Endodermal cell (in vitro differentiated cells): ENCODE results near the gene CHN1. TPM values are rescaled to one million over a fixed set of nuclear protein-coding genes. Genes with fewer than 3 reads are reported as not detected.

Experiments
- DNase-seq: peaks from one replicate; pipeline ENCODE4 v3.0.0-alpha.2; 2017
- H3K27ac ChIP-seq: 2 replicates; pipeline ENCODE4 v1.5.1; 2013; ENCODE audit warnings: mild to moderate bottlenecking, low read depth, low read length, moderate library complexity
- H3K27me3 ChIP-seq: 2 replicates; pipeline ENCODE4 v1.6.1; 2013; ENCODE audit warnings: mild to moderate bottlenecking, low read length, moderate library complexity; ENCODE audit not compliant: insufficient read depth, control insufficient read depth, poor library complexity, severe bottlenecking
- H3K36me3 ChIP-seq: 2 replicates; pipeline ENCODE4 v1.7.0; 2013; ENCODE audit warnings: mild to moderate bottlenecking, low read length, moderate library complexity; ENCODE audit not compliant: control insufficient read depth, insufficient read depth
- H3K4me1 ChIP-seq: one replicate; pipeline ENCODE4 v1.7.0; 2013; ENCODE audit warnings: low read length; ENCODE audit not compliant: control insufficient read depth, insufficient read depth
- H3K4me3 ChIP-seq: 2 replicates; pipeline ENCODE4 v1.5.1; 2013; ENCODE audit warnings: mild to moderate bottlenecking, low read length, moderate library complexity
- H3K9ac ChIP-seq: 2 replicates; pipeline ENCODE4 v1.6.1; 2013; ENCODE audit warnings: mild to moderate bottlenecking, low read length, moderate library complexity; ENCODE audit not compliant: poor library complexity, severe bottlenecking; ENCODE audit errors: extremely low read depth
- H3K9me3 ChIP-seq: 2 replicates; pipeline ENCODE4 v1.6.1; 2013; ENCODE audit warnings: mild to moderate bottlenecking, low read length, moderate library complexity; ENCODE audit not compliant: control insufficient read depth
- H3K27ac Mint-ChIP-seq: 2 replicates; pipeline ENCODE4 v1.8.0; 2020; ENCODE audit warnings: mixed read lengths
- H3K27me3 Mint-ChIP-seq: 2 replicates; pipeline ENCODE4 v1.8.0; 2021; ENCODE audit warnings: mild to moderate bottlenecking, mixed read lengths; ENCODE audit not compliant: insufficient read depth
- H3K36me3 Mint-ChIP-seq: 2 replicates; pipeline ENCODE4 v1.8.0; 2020; ENCODE audit warnings: low read depth, mixed read lengths
- H3K4me1 Mint-ChIP-seq: 2 replicates; pipeline ENCODE4 v1.8.0; 2020; ENCODE audit warnings: mixed read lengths
- H3K4me3 Mint-ChIP-seq: 2 replicates; pipeline ENCODE4 v1.8.0; 2020; ENCODE audit warnings: mild to moderate bottlenecking, moderate library complexity, mixed read lengths
- H3K9me3 Mint-ChIP-seq: 2 replicates; pipeline ENCODE4 v1.8.0; 2020; ENCODE audit warnings: mild to moderate bottlenecking, mixed read lengths
- WGBS, 2 experiments: methylation state at CpG; one replicate each; pipeline versions ENCODE4 v1.1.5 to v1.1.7; 2013; ENCODE audit warnings: missing lambda C conversion rate in 2 of 2, mixed read lengths in 1 of 2; ENCODE audit not compliant: insufficient coverage in 1 of 2, insufficient read length in 1 of 2; 5-methylcytosine and 5-hydroxymethylcytosine counted together
- total RNA-seq, 2 donors: library from RNA; stranded (reverse); fragmentation: NEBNext Ultra II Directional in 1 of 2; extraction: Animal tissue kit (Norgen Biotek cat#: 25700) in 1 of 2; gene quantifications; 2 replicates in 1 of 2; 3 replicates in 1 of 2; pipeline ENCODE4 v1.2.1, GENCODE V29; 2021
- TF ChIP-seq, protein P1 (sequence below): fragments of 200-600 bp; sonication (generic); conservative IDR thresholded peaks from 2 replicates; pipeline ENCODE4 v1.5.0; 2021; ENCODE audit warnings: antibody characterized with exemption, mild to moderate bottlenecking

CHN1 gene
- total RNA-seq, 2 donors from 2014 or later = 24.3 to 28.8 TPM

GRCh38 chr2:175026385-175026784, 21.2 kb upstream of the CHN1 start:
- H3K36me3 ChIP-seq = no peaks in the 10 kb centered on the region
- H3K27ac Mint-ChIP-seq = no peak overlapping the region
- no peak overlapping the region for H3K4me3 Mint-ChIP-seq
- no peaks in the 10 kb centered on the region for H3K27me3 ChIP-seq
- no peak overlapping the region for H3K9ac ChIP-seq
- H3K36me3 Mint-ChIP-seq = no peaks in the 10 kb centered on the region
- H3K4me1 Mint-ChIP-seq = peaks cover 9% of the 10 kb centered on the region
- no peak overlapping the region for H3K27ac ChIP-seq
- H3K9me3 ChIP-seq = peaks cover 5% of the 10 kb centered on the region
- WGBS, 2 experiments = 86 to 100% methylated on average over 1 of the region's 2 CpGs
- no peaks in the 10 kb centered on the region for H3K27me3 Mint-ChIP-seq
- TF ChIP-seq, protein P1, sequence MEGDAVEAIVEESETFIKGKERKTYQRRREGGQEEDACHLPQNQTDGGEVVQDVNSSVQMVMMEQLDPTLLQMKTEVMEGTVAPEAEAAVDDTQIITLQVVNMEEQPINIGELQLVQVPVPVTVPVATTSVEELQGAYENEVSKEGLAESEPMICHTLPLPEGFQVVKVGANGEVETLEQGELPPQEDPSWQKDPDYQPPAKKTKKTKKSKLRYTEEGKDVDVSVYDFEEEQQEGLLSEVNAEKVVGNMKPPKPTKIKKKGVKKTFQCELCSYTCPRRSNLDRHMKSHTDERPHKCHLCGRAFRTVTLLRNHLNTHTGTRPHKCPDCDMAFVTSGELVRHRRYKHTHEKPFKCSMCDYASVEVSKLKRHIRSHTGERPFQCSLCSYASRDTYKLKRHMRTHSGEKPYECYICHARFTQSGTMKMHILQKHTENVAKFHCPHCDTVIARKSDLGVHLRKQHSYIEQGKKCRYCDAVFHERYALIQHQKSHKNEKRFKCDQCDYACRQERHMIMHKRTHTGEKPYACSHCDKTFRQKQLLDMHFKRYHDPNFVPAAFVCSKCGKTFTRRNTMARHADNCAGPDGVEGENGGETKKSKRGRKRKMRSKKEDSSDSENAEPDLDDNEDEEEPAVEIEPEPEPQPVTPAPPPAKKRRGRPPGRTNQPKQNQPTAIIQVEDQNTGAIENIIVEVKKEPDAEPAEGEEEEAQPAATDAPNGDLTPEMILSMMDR = no peak
- DNase-seq = no peak
- H3K9me3 Mint-ChIP-seq = peaks cover 5% of the 10 kb centered on the region
- H3K4me3 ChIP-seq = no peak overlapping the region
- H3K4me1 ChIP-seq = no peaks in the 10 kb centered on the region

- no peak overlapping the region for H3K4me3 Mint-ChIP-seq
- TF ChIP-seq, protein P1 = no peak
- no peak overlapping the region for H3K9ac ChIP-seq
- no peaks in the 10 kb centered on the region for H3K27me3 Mint-ChIP-seq
- no peak overlapping the region for H3K27ac Mint-ChIP-seq
- peaks cover 9% of the 10 kb centered on the region for H3K4me1 Mint-ChIP-seq
- no peak for DNase-seq
- no peak overlapping the region for H3K4me3 ChIP-seq
- H3K9me3 Mint-ChIP-seq = peaks cover 5% of the 10 kb centered on the region
- H3K4me1 ChIP-seq = no peaks in the 10 kb centered on the region
- H3K27me3 ChIP-seq = no peaks in the 10 kb centered on the region
- 90% methylated on average over 1 of the region's 1 CpG for WGBS, 2 experiments
- no peaks in the 10 kb centered on the region for H3K36me3 Mint-ChIP-seq
- peaks cover 5% of the 10 kb centered on the region for H3K9me3 ChIP-seq
- no peaks in the 10 kb centered on the region for H3K36me3 ChIP-seq
- H3K27ac ChIP-seq = no peak overlapping the region
Measured at GRCh38 chr2:175025946-175026345, 20.8 kb upstream of the CHN1 start.

GRCh38 chr2:175025233-175025632, 20.1 kb upstream of the CHN1 start:
- H3K27me3 Mint-ChIP-seq = no peaks in the 10 kb centered on the region
- H3K4me1 Mint-ChIP-seq = peaks cover 9% of the 10 kb centered on the region
- DNase-seq = no peak
- Histone ChIP-seq H3K9ac (no peak overlapping the region), H3K27me3 (no peaks in the 10 kb centered on the region), H3K9me3 (peaks cover 5% of the 10 kb centered on the region), H3K4me1 (no peaks in the 10 kb centered on the region), H3K27ac (no peak overlapping the region), H3K4me3 (no peak overlapping the region), H3K36me3 (no peaks in the 10 kb centered on the region)
- no peaks in the 10 kb centered on the region for H3K36me3 Mint-ChIP-seq
- H3K4me3 Mint-ChIP-seq = no peak overlapping the region
- peaks cover 5% of the 10 kb centered on the region for H3K9me3 Mint-ChIP-seq
- WGBS, 2 experiments = 100% methylated on average over 2 of the region's 3 CpGs; no CpG with 5 or more reads in 1 of the 2 experiments
- TF ChIP-seq, protein P1 = no peak
- no peak overlapping the region for H3K27ac Mint-ChIP-seq
